PC-3 (cell line): ENCODE results near the gene TMCC3.

Experiments
- EZH2 ChIP-seq: fragments of 300-600 bp; sonication (generic); IDR thresholded peaks from one replicate; pipeline ENCODE4 v1.6.1; 2017; ENCODE audit warnings: antibody characterized with exemption, mild to moderate bottlenecking, low read length; ENCODE audit not compliant: unreplicated experiment
- EZH2phosphoT487 ChIP-seq: fragments of 300-600 bp; sonication (generic); IDR thresholded peaks from 2 replicates; pipeline ENCODE4 v1.6.1; 2018; ENCODE audit warnings: mild to moderate bottlenecking, antibody characterized with exemption, low read length, borderline replicate concordance
- TF ChIP-seq, protein P1 (sequence below): fragments of 300-600 bp; sonication (generic); conservative IDR thresholded peaks from 2 replicates; pipeline ENCODE4 v1.5.1; 2017; ENCODE audit warnings: antibody characterized with exemption, low read depth, mild to moderate bottlenecking, low read length

- TF ChIP-seq, protein P1, sequence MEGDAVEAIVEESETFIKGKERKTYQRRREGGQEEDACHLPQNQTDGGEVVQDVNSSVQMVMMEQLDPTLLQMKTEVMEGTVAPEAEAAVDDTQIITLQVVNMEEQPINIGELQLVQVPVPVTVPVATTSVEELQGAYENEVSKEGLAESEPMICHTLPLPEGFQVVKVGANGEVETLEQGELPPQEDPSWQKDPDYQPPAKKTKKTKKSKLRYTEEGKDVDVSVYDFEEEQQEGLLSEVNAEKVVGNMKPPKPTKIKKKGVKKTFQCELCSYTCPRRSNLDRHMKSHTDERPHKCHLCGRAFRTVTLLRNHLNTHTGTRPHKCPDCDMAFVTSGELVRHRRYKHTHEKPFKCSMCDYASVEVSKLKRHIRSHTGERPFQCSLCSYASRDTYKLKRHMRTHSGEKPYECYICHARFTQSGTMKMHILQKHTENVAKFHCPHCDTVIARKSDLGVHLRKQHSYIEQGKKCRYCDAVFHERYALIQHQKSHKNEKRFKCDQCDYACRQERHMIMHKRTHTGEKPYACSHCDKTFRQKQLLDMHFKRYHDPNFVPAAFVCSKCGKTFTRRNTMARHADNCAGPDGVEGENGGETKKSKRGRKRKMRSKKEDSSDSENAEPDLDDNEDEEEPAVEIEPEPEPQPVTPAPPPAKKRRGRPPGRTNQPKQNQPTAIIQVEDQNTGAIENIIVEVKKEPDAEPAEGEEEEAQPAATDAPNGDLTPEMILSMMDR = no peak
- TF ChIP-seq EZH2 (no peak), EZH2phosphoT487 (no peak)
These were observed 29.3 kb upstream of the TMCC3 start for GRCh38 chr12:94679554-94680195.
